ENCODE results near the gene TXK. TPM values are rescaled to one million over a fixed set of nuclear protein-coding genes. Genes with fewer than 3 reads are reported as not detected.

Gene TXK
- total and polyA plus RNA-seq, 2 experiments from 2014 or later: not detected

DNA sequence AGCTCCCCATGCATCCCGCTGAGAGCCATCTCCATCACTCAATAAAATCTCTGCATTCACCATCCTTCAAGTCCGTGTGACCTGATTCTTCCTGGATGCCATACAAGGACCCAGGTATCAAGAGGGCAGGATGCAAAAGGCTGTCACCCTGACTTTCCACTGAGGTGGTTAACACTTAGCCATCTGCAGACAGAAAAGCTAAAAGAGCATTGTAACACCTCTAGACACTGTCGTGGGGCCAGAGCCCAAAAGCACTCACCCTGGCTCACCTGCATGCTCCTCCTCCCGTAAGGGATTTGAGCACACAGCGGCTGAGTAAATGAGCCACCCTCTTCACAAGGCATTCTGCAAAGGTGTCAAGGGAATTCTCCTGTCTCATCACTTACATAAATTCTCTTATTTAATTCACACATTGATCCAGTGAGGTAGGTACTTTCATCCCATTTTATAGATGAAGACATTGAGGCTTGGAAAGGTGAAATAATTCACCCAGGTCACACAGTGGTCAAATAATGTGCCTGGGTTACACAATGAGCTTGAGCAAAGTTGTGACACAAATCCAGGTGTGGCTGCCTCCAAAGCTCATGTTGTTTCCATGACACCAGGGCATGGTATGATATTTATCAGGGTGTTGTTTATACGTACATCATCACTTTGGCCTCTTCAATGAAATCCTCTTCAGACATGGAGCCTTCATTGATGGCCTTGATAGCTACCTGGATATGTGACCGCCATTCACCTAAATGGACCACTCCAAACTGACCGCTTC is 48.0 kb downstream of the TXK start:
- Histone ChIP-seq H3K4me3 (no peak overlapping the region), H3K27ac (no peak overlapping the region), H3K36me3 (ENCODE audit: low read depth) (no peaks in the 10 kb centered on the region), H3K9me3 (ENCODE audit: low read depth) (no peaks in the 10 kb centered on the region), H3K9ac (no peak overlapping the region), H3F3A (ENCODE audit: insufficient read depth) (no peaks in the 10 kb centered on the region), H3K4me1 (ENCODE audit: insufficient read depth) (no peaks in the 10 kb centered on the region), H3K9me2 (ENCODE audit: insufficient read depth) (no peaks in the 10 kb centered on the region), H3K27me3 (replicated peaks; ENCODE audit: insufficient read depth) (peaks cover 19% of the 10 kb centered on the region), H2AFZ (no peak overlapping the region), H3K4me2 (ENCODE audit: unreplicated experiment) (no peak overlapping the region), H4K20me1 (ENCODE audit: insufficient read depth) (no peaks in the 10 kb centered on the region), H3K79me2 (ENCODE audit: insufficient read depth) (no peaks in the 10 kb centered on the region)
- in situ Hi-C loops (cut with MboI): no loop called here
- DNase-seq: no peak
- no peak for TF ChIP-seq EZH2 (IDR thresholded peaks at IDR 0.05; ENCODE audit: insufficient read depth, poor library complexity, severe bottlenecking)
- no peak for TF ChIP-seq EZH2phosphoT487 (IDR thresholded peaks at IDR 0.05; ENCODE audit: insufficient read depth, low read depth)
- WGBS, 2 experiments (ENCODE audit: low coverage in 1 of 2, low lambda C conversion rate in 2 of 2, missing lambda C conversion rate in 2 of 2): 59 to 62% methylated on average over 8 of the region's 8 CpGs

DNA sequence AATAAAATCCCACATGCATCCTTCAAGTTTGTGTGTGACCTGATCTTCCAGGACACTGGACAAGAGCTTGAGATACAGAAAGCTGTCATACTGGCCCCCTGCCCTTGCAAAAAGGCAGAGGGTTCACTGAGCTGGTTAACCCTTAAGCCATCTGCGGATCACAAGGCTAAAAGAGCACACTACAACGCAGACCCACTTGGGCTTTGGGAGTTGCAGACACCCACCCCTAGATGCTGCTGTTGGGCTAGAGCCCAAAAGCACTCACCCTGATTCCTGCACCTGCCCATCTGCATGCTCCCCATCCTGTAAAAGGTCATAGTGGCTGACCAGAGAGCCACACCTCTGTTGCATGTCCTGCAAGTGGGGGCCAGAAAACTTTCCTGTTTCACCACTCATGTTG is 51.1 kb downstream of the TXK start:
- Histone ChIP-seq H3K9ac (no peak overlapping the region), H3F3A (ENCODE audit: insufficient read depth) (no peaks in the 10 kb centered on the region), H3K9me3 (ENCODE audit: low read depth) (no peaks in the 10 kb centered on the region), H3K27me3 (replicated peaks; ENCODE audit: insufficient read depth) (peaks cover 19% of the 10 kb centered on the region), H2AFZ (no peak overlapping the region), H3K27ac (no peak overlapping the region), H3K79me2 (ENCODE audit: insufficient read depth) (no peaks in the 10 kb centered on the region), H3K9me2 (ENCODE audit: insufficient read depth) (no peaks in the 10 kb centered on the region), H3K4me2 (ENCODE audit: unreplicated experiment) (no peak overlapping the region), H3K4me3 (no peak overlapping the region), H3K36me3 (ENCODE audit: low read depth) (no peaks in the 10 kb centered on the region), H4K20me1 (ENCODE audit: insufficient read depth) (no peaks in the 10 kb centered on the region), H3K4me1 (ENCODE audit: insufficient read depth) (peaks cover 5% of the 10 kb centered on the region; the same call in 1 of the 2 replicates)
- TF ChIP-seq EZH2 (IDR thresholded peaks at IDR 0.05; ENCODE audit: insufficient read depth, poor library complexity, severe bottlenecking): no peak
- TF ChIP-seq EZH2phosphoT487 (IDR thresholded peaks at IDR 0.05; ENCODE audit: insufficient read depth, low read depth): no peak
- in situ Hi-C loops (cut with MboI): no loop called here
- WGBS, 2 experiments (ENCODE audit: low coverage in 1 of 2, low lambda C conversion rate in 2 of 2, missing lambda C conversion rate in 2 of 2): 48 to 57% methylated on average over 2 of the region's 2 CpGs
- DNase-seq: no peak

DNA sequence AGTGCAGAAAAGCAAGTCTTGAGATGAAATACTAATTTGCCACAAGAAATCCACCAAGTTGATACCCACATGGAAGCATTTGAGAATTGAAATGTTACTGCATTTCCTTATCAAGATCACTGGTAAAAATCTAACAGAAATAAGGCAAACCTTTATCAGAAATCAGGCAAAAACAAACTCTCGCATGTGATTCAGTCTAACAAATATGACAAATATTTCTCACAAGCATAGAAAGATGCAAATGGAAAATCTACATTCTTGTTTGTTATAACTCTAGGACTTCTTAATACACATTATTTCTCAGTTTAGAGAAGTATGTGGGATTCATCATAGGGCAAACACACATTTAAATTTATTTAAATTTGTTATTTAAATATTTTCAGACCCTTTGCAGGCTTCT is 52.9 kb downstream of the TXK start:
- no peak for DNase-seq
- Histone ChIP-seq H3K4me3 (no peak overlapping the region), H3K4me1 (ENCODE audit: insufficient read depth) (peaks cover 5% of the 10 kb centered on the region; the same call in 1 of the 2 replicates), H4K20me1 (ENCODE audit: insufficient read depth) (no peaks in the 10 kb centered on the region), H3K9ac (no peak overlapping the region), H3K36me3 (ENCODE audit: low read depth) (no peaks in the 10 kb centered on the region), H3K4me2 (ENCODE audit: unreplicated experiment) (no peak overlapping the region), H3K9me2 (ENCODE audit: insufficient read depth) (no peaks in the 10 kb centered on the region), H3K9me3 (ENCODE audit: low read depth) (no peaks in the 10 kb centered on the region), H2AFZ (no peak overlapping the region), H3K27ac (no peak overlapping the region), H3K27me3 (replicated peaks; ENCODE audit: insufficient read depth) (peaks cover 19% of the 10 kb centered on the region), H3K79me2 (ENCODE audit: insufficient read depth) (no peaks in the 10 kb centered on the region), H3F3A (ENCODE audit: insufficient read depth) (no peaks in the 10 kb centered on the region)
- in situ Hi-C loops (cut with MboI): no loop called here
- no peak for TF ChIP-seq EZH2 (IDR thresholded peaks at IDR 0.05; ENCODE audit: insufficient read depth, poor library complexity, severe bottlenecking)
- no peak for TF ChIP-seq EZH2phosphoT487 (IDR thresholded peaks at IDR 0.05; ENCODE audit: insufficient read depth, low read depth)
- WGBS, 2 experiments (ENCODE audit: low coverage in 1 of 2, low lambda C conversion rate in 2 of 2, missing lambda C conversion rate in 2 of 2): 81% methylated on average over 1 of the region's 1 CpG

DNA sequence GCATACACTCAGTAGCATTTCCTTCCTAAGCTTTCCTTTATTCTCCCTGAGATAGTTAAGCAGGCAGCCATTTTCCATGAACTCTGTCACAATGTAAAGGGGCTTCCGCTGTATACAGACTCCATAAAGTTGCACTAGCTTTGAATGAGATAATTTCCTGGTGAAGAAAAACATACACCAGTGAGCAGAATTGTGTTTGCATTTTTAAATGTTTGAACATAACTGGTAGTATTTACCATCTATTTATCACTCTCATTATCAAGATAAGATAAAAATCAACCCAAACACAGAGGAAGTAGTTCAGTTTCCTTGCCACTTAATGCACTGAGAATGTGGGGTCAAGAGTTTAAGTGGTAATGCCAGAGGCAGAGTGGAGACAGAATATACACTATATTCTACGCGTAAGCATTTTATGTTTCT is 54.1 kb downstream of the TXK start:
- H4K20me1 ChIP-seq (ENCODE audit: insufficient read depth): no peaks in the 10 kb centered on the region
- H2AFZ ChIP-seq: no peak overlapping the region

More for the DNA sequence above, 54.1 kb downstream of the TXK start:
- no peaks in the 10 kb centered on the region for H3K79me2 ChIP-seq (ENCODE audit: insufficient read depth)
- no peak for DNase-seq
- TF ChIP-seq EZH2 (IDR thresholded peaks at IDR 0.05; ENCODE audit: insufficient read depth, poor library complexity, severe bottlenecking) (no peak), EZH2phosphoT487 (IDR thresholded peaks at IDR 0.05; ENCODE audit: insufficient read depth, low read depth) (no peak)
- H3K27me3 ChIP-seq (replicated peaks; ENCODE audit: insufficient read depth): peaks cover 19% of the 10 kb centered on the region
- peaks cover 5% of the 10 kb centered on the region; the same call in 1 of the 2 replicates for H3K4me1 ChIP-seq (ENCODE audit: insufficient read depth)
- 95 to 98% methylated on average over 3 of the region's 3 CpGs for WGBS, 2 experiments (ENCODE audit: low coverage in 1 of 2, low lambda C conversion rate in 2 of 2, missing lambda C conversion rate in 2 of 2)
- no peak overlapping the region for H3K9ac ChIP-seq
- in situ Hi-C loops (cut with MboI): loop anchor here (10.0 kb wide), 1 partner anchor 75 kb away; no protein-coding TSS in a partner anchor
- H3K9me2 ChIP-seq (ENCODE audit: insufficient read depth): no peaks in the 10 kb centered on the region
- no peak overlapping the region for H3K4me2 ChIP-seq (ENCODE audit: unreplicated experiment)
- no peaks in the 10 kb centered on the region for H3K36me3 ChIP-seq (ENCODE audit: low read depth)
- no peaks in the 10 kb centered on the region for H3F3A ChIP-seq (ENCODE audit: insufficient read depth)
- no peak overlapping the region for H3K27ac ChIP-seq
- no peaks in the 10 kb centered on the region for H3K9me3 ChIP-seq (ENCODE audit: low read depth)
- no peak overlapping the region for H3K4me3 ChIP-seq

Data from GM23248 (cell line).